ENCODE measurements around the gene STK4. TPM values are rescaled to one million over a fixed set of nuclear protein-coding genes. Genes with fewer than 3 reads are reported as not detected.

Gene STK4
- polyA plus RNA-seq, 1 donor from 2014 or later, result 14.0 TPM

DNA sequence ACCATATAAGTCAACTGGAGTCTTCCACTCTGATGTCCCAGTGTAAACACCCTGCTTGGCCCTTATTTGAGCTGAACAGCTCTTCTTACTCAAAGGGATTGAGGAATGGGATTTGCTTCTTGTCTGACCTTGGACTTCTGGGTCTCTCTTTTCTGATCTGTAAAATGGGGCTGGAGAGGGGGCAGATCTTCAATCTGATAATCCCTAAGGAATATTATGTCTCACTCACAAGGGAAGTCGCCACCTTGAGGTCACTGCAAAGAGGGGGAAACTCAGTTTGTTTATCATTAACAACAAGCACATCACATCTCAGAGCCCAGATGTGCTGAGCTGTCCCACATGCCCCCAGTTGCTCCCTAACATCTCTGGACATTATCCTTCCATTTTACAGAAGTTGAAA is 119.6 kb downstream of the STK4 start:
- Histone ChIP-seq H3K4me3 (ENCODE audit: low read length) (no peak overlapping the region), H3F3A (ENCODE audit: insufficient read depth, low read length, poor library complexity, severe bottlenecking) (no peaks in the 10 kb centered on the region), H3K79me2 (replicated peaks; ENCODE audit: insufficient read depth, low read length) (no peaks in the 10 kb centered on the region), H3K9ac (ENCODE audit: low read length) (no peak overlapping the region), H3K9me3 (ENCODE audit: low read length) (no peaks in the 10 kb centered on the region), H3K27me3 (ENCODE audit: insufficient read depth, low read depth, low read length) (no peaks in the 10 kb centered on the region), H2AFZ (ENCODE audit: low read depth, low read length) (no peak overlapping the region), H3K27ac (ENCODE audit: low read length) (no peak overlapping the region), H3K9me2 (ENCODE audit: insufficient read depth, low read length) (no peaks in the 10 kb centered on the region), H3K36me3 (ENCODE audit: insufficient read depth, low read length) (peaks cover 7% of the 10 kb centered on the region), H3K4me2 (ENCODE audit: low read length) (no peak overlapping the region), H4K20me1 (ENCODE audit: insufficient read depth) (no peaks in the 10 kb centered on the region)
- no peak for TF ChIP-seq RAD21 (conservative IDR thresholded peaks at IDR 0.05)

DNA sequence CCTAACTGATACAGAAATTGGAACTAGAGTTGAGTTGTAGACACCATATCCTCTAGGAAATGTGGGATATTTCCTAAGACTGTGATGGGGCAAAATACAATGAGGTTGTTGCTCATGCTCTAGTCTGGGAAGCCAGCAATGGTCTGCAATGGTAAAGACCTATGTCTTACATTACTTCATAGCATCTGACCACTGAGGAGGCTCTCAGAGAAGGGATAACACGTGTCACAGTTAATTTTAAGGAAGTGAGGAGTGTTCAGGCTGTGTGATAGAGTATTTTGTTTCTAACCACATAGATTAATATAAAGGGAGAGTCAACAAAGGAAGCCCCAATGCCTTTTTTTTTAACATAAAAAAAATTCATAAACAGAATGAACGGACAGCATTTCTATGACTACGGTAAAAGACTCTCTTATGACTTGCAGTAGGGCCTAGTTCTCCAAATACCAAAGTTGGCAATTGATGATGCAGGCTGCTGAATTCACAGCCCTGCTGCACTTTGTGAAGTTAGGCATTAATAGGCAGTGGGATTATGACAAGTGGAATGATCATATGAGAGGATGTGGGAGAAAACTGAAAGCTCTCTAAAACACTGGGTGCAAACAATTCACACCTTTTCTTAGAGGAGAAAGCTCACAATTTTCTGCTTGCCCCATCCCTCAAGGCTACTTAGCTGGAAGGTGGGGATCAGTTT is 120.9 kb downstream of the STK4 start:
- no peaks in the 10 kb centered on the region for H3K9me3 ChIP-seq (ENCODE audit: low read length)
- H3K79me2 ChIP-seq (replicated peaks; ENCODE audit: insufficient read depth, low read length), result no peaks in the 10 kb centered on the region
- no peaks in the 10 kb centered on the region for H3K9me2 ChIP-seq (ENCODE audit: insufficient read depth, low read length)
- H3K36me3 ChIP-seq (ENCODE audit: insufficient read depth, low read length), result no peaks in the 10 kb centered on the region
- no peak overlapping the region for H3K4me3 ChIP-seq (ENCODE audit: low read length)
- H4K20me1 ChIP-seq (ENCODE audit: insufficient read depth), result no peaks in the 10 kb centered on the region
- no peak overlapping the region for H2AFZ ChIP-seq (ENCODE audit: low read depth, low read length)
- H3K27ac ChIP-seq (ENCODE audit: low read length), result no peak overlapping the region
- no peaks in the 10 kb centered on the region for H3F3A ChIP-seq (ENCODE audit: insufficient read depth, low read length, poor library complexity, severe bottlenecking)
- TF ChIP-seq RAD21 (conservative IDR thresholded peaks at IDR 0.05) (no peak), EZH2 (IDR thresholded peaks at IDR 0.05; ENCODE audit: borderline replicate concordance, insufficient read depth, low read length, poor library complexity, severe bottlenecking) (no peak), POLR2AphosphoS5 (IDR thresholded peaks at IDR 0.05) (no peak), TAF1 (IDR thresholded peaks at IDR 0.05; ENCODE audit: low read depth) (no peak), EP300 (conservative IDR thresholded peaks at IDR 0.05; ENCODE audit: poor library complexity, severe bottlenecking) (no peak), MXI1 (conservative IDR thresholded peaks at IDR 0.05; ENCODE audit: poor library complexity, severe bottlenecking) (no peak)
- TF ChIP-seq, protein P1, sequence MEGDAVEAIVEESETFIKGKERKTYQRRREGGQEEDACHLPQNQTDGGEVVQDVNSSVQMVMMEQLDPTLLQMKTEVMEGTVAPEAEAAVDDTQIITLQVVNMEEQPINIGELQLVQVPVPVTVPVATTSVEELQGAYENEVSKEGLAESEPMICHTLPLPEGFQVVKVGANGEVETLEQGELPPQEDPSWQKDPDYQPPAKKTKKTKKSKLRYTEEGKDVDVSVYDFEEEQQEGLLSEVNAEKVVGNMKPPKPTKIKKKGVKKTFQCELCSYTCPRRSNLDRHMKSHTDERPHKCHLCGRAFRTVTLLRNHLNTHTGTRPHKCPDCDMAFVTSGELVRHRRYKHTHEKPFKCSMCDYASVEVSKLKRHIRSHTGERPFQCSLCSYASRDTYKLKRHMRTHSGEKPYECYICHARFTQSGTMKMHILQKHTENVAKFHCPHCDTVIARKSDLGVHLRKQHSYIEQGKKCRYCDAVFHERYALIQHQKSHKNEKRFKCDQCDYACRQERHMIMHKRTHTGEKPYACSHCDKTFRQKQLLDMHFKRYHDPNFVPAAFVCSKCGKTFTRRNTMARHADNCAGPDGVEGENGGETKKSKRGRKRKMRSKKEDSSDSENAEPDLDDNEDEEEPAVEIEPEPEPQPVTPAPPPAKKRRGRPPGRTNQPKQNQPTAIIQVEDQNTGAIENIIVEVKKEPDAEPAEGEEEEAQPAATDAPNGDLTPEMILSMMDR (IDR thresholded peaks at IDR 0.05; ENCODE audit: poor library complexity, severe bottlenecking), result no peak
- TF ChIP-seq, protein P2, sequence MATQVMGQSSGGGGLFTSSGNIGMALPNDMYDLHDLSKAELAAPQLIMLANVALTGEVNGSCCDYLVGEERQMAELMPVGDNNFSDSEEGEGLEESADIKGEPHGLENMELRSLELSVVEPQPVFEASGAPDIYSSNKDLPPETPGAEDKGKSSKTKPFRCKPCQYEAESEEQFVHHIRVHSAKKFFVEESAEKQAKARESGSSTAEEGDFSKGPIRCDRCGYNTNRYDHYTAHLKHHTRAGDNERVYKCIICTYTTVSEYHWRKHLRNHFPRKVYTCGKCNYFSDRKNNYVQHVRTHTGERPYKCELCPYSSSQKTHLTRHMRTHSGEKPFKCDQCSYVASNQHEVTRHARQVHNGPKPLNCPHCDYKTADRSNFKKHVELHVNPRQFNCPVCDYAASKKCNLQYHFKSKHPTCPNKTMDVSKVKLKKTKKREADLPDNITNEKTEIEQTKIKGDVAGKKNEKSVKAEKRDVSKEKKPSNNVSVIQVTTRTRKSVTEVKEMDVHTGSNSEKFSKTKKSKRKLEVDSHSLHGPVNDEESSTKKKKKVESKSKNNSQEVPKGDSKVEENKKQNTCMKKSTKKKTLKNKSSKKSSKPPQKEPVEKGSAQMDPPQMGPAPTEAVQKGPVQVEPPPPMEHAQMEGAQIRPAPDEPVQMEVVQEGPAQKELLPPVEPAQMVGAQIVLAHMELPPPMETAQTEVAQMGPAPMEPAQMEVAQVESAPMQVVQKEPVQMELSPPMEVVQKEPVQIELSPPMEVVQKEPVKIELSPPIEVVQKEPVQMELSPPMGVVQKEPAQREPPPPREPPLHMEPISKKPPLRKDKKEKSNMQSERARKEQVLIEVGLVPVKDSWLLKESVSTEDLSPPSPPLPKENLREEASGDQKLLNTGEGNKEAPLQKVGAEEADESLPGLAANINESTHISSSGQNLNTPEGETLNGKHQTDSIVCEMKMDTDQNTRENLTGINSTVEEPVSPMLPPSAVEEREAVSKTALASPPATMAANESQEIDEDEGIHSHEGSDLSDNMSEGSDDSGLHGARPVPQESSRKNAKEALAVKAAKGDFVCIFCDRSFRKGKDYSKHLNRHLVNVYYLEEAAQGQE (IDR thresholded peaks at IDR 0.05; ENCODE audit: borderline replicate concordance), result no peak
- no peak overlapping the region for H3K4me2 ChIP-seq (ENCODE audit: low read length)
- no peaks in the 10 kb centered on the region for H3K27me3 ChIP-seq (ENCODE audit: insufficient read depth, low read depth, low read length)
- no peak overlapping the region for H3K9ac ChIP-seq (ENCODE audit: low read length)

DNA sequence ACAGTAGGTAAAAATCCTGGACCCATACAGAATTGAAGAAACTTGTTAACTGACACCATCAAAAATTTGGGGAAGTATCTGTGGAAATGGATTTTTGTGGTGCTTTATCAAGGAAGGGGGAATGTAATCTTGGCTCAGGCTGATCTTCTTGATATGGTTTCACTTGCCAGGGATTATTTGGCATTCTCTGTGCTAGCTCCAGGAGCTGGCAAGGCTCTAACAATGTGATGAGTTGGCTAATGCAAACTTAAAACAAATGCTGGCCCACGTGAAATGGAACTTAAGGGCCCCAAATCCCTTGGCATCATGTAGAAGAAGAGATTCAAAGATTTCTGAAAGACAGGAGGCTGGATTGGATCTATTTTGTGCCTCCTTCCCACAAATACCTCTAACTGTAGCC is 121.5 kb downstream of the STK4 start:
- no peaks in the 10 kb centered on the region for H4K20me1 ChIP-seq (ENCODE audit: insufficient read depth)
- no peak overlapping the region for H3K4me2 ChIP-seq (ENCODE audit: low read length)
- H3K9me3 ChIP-seq (ENCODE audit: low read length), result no peaks in the 10 kb centered on the region
- no peak for TF ChIP-seq TAF1 (IDR thresholded peaks at IDR 0.05; ENCODE audit: low read depth)
- no peak for TF ChIP-seq POLR2AphosphoS5 (IDR thresholded peaks at IDR 0.05)
- TF ChIP-seq, protein P2 (IDR thresholded peaks at IDR 0.05; ENCODE audit: borderline replicate concordance), result no peak
- TF ChIP-seq MXI1 (conservative IDR thresholded peaks at IDR 0.05; ENCODE audit: poor library complexity, severe bottlenecking), result no peak
- no peak for TF ChIP-seq EZH2 (IDR thresholded peaks at IDR 0.05; ENCODE audit: borderline replicate concordance, insufficient read depth, low read length, poor library complexity, severe bottlenecking)
- no peak for TF ChIP-seq EP300 (conservative IDR thresholded peaks at IDR 0.05; ENCODE audit: poor library complexity, severe bottlenecking)
- TF ChIP-seq, protein P1 (IDR thresholded peaks at IDR 0.05; ENCODE audit: poor library complexity, severe bottlenecking), result no peak
- TF ChIP-seq RAD21 (conservative IDR thresholded peaks at IDR 0.05), result no peak
- H2AFZ ChIP-seq (ENCODE audit: low read depth, low read length), result no peak overlapping the region
- H3K4me3 ChIP-seq (ENCODE audit: low read length), result no peak overlapping the region
- no peak overlapping the region for H3K9ac ChIP-seq (ENCODE audit: low read length)
- no peaks in the 10 kb centered on the region for H3K9me2 ChIP-seq (ENCODE audit: insufficient read depth, low read length)
- no peaks in the 10 kb centered on the region for H3F3A ChIP-seq (ENCODE audit: insufficient read depth, low read length, poor library complexity, severe bottlenecking)
- H3K36me3 ChIP-seq (ENCODE audit: insufficient read depth, low read length), result no peaks in the 10 kb centered on the region
- H3K27me3 ChIP-seq (ENCODE audit: insufficient read depth, low read depth, low read length), result no peaks in the 10 kb centered on the region
- H3K79me2 ChIP-seq (replicated peaks; ENCODE audit: insufficient read depth, low read length), result no peaks in the 10 kb centered on the region
- no peak overlapping the region for H3K27ac ChIP-seq (ENCODE audit: low read length)
